ENCODE data around the gene TBC1D2. TPM values are rescaled to one million over a fixed set of nuclear protein-coding genes. Genes with fewer than 3 reads are reported as not detected.

TBC1D2 gene
- total and polyA plus RNA-seq, 2 of the 4 experiments (the other 2 are of a cell fraction) = 36.9 to 62.7 TPM

DNA sequence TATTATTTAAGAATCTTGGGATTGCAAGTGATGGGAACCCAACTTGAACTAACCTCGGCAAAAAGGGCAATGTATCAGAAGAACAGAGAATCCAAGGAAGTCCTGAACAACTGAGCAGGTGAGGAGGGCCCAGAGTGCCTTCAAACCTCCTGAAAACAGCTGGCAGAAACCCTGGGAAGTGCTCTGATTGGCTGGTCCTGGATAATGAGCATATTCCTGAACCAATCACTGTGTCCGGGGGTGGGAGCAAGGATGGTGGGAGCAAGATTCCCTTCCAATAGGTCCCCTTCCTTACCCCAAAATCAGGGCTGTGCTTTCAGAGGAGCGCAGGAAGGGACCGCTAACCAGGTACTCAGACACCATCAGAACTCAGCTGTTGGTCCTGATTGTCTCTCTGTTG, 31.9 kb upstream of the TBC1D2 start:
- CTCF ChIA-PET = no interaction called here
- Histone ChIP-seq H3K9ac (ENCODE audit: low read depth, low read length) (no peak overlapping the region), H2BK15ac (ENCODE audit: low read depth, low read length) (no peak overlapping the region), H3K36me3 (ENCODE audit: control insufficient read depth, insufficient read depth, low read length) (peaks cover 7% of the 10 kb centered on the region), H4K5ac (ENCODE audit: low read depth, low read length) (no peak overlapping the region), H3K27me3 (ENCODE audit: control insufficient read depth, insufficient read depth, low read length) (peaks cover 5% of the 10 kb centered on the region; the same call in 1 of the 2 replicates), H3K79me1 (ENCODE audit: low read depth in 1 of 2, low read length in 2 of 2) (no peaks in the 10 kb centered on the region), H4K20me1 (ENCODE audit: insufficient read depth, low read length) (no peaks in the 10 kb centered on the region), H2AK5ac (ENCODE audit: low read depth, low read length) (no peak overlapping the region), H2BK20ac (ENCODE audit: low read depth, low read length) (no peak overlapping the region), H3K4me3 (ENCODE audit: insufficient read depth, low read depth, low read length) (no peak overlapping the region), H3K9me1 (ENCODE audit: insufficient read depth, low read length) (0 out of 2 replicates have a peak, but pooled peaks cover 2% of the 10 kb centered on the region), H2BK120ac (ENCODE audit: low read depth, low read length) (no peak overlapping the region), H3K4ac (ENCODE audit: low read depth, low read length) (no peak overlapping the region), H3K4me2 (ENCODE audit: low read depth, low read length) (no peak overlapping the region), H3K18ac (ENCODE audit: low read depth, low read length) (no peak overlapping the region), H2BK5ac (ENCODE audit: low read depth, low read length, poor library complexity, severe bottlenecking) (no peak overlapping the region), H2AFZ (replicated peaks; ENCODE audit: low read length, poor library complexity) (no peak overlapping the region), H2AK9ac (replicated peaks; ENCODE audit: low read depth, low read length, poor library complexity) (no peak overlapping the region), H4K91ac (ENCODE audit: insufficient read depth, low read depth, low read length) (no peak overlapping the region), H3K9me3 (ENCODE audit: control insufficient read depth, insufficient read depth, low read length) (no peaks in the 10 kb centered on the region), H3K14ac (replicated peaks; ENCODE audit: low read depth, low read length) (no peak overlapping the region), H3K23ac (ENCODE audit: low read depth, low read length) (no peak overlapping the region), H3K27ac (ENCODE audit: insufficient read depth, low read length) (no peak overlapping the region), H4K8ac (ENCODE audit: low read depth in 2 of 2, low read length in 2 of 2) (no peak overlapping the region), H3K4me1 (ENCODE audit: control insufficient read depth, insufficient read depth, low read length) (no peaks in the 10 kb centered on the region), H3K56ac (ENCODE audit: extremely low read depth, insufficient read depth, low read length) (no peak overlapping the region)
- POLR2A ChIA-PET (ENCODE audit: unreplicated experiment) = no interaction called here
- intact Hi-C loops (cut with micrococcal nuclease) = no loop called here
- ATAC-seq (ENCODE audit: low read depth) (no peak), DNase-seq (no peak)
- dilution Hi-C loops (cut with HindIII; ENCODE audit: low sequenced_read_pairs, unreplicated experiment) = no loop called here
- in situ Hi-C loops (cut with MboI; ENCODE audit: low sequenced_read_pairs) = no loop called here
- WGBS, 2 experiments (ENCODE audit: extremely low coverage in 2 of 2, insufficient read length in 1 of 2) = no CpG with 5 or more reads among the region's 4 CpGs
- BruUV-seq (replicated peaks) = no TSS peak
- TF ChIP-seq RFX5 (IDR thresholded peaks at IDR 0.05; ENCODE audit: low read depth, low read length) = no peak

All from IMR-90 (cell line).